Measurements from ENCODE around the gene PMPCA. TPM values are rescaled to one million over a fixed set of nuclear protein-coding genes. Genes with fewer than 3 reads are reported as not detected.

PMPCA gene
- total RNA-seq, 1 experiment from 2014 or later, result 94.5 TPM

- Histone ChIP-seq H4K5ac (ENCODE audit: insufficient read length, low read depth, low read length) (no peak overlapping the region), H4K91ac (ENCODE audit: insufficient read length, low read depth, low read length) (no peak overlapping the region), H2AFZ (ENCODE audit: low read length) (no peak overlapping the region), H2BK12ac (ENCODE audit: insufficient read length, low read depth, low read length) (no peak overlapping the region), H2BK120ac (ENCODE audit: low read depth, low read length, poor library complexity, severe bottlenecking) (no peak overlapping the region), H3K79me2 (ENCODE audit: insufficient read depth, low read length) (peaks cover 2% of the 10 kb centered on the region; the same call in 1 of the 2 replicates), H3K4me1 (ENCODE audit: insufficient read depth, low read length) (no peaks in the 10 kb centered on the region), H2AK5ac (ENCODE audit: insufficient read length, low read length) (no peak overlapping the region), H3K4me2 (ENCODE audit: insufficient read depth, insufficient read length, low read length) (no peak overlapping the region), H3K23me2 (ENCODE audit: insufficient read length, low read depth, low read length, poor library complexity, severe bottlenecking) (peaks cover 14% of the 10 kb centered on the region), H3K4ac (ENCODE audit: low read depth, low read length) (no peak overlapping the region), H2BK5ac (ENCODE audit: insufficient read length, low read length) (no peak overlapping the region), H3K79me1 (ENCODE audit: insufficient read depth, low read depth, low read length, poor library complexity, severe bottlenecking) (peaks cover 2% of the 10 kb centered on the region), H3K23ac (ENCODE audit: insufficient read length, low read depth, low read length) (no peak overlapping the region), H4K8ac (replicated peaks; ENCODE audit: insufficient read length, low read depth, low read length) (no peak overlapping the region), H3K18ac (ENCODE audit: insufficient read length, low read depth, low read length) (no peak overlapping the region), H3K9ac (ENCODE audit: extremely low read depth, insufficient read length, low read length) (no peak overlapping the region), H3K9me3 (ENCODE audit: control insufficient read depth, low read depth, low read length) (no peaks in the 10 kb centered on the region), H2BK15ac (ENCODE audit: low read depth, low read length) (no peak overlapping the region), H3K14ac (ENCODE audit: insufficient read depth, low read length) (no peak overlapping the region), H2BK20ac (ENCODE audit: low read depth, low read length, poor library complexity, severe bottlenecking) (no peak overlapping the region), H3K27ac (ENCODE audit: insufficient read length, low read depth, low read length) (no peak overlapping the region), H3T11ph (ENCODE audit: low read length) (no peak overlapping the region), H3K27me3 (ENCODE audit: insufficient read depth, low read length) (no peaks in the 10 kb centered on the region), H4K20me1 (ENCODE audit: control insufficient read depth, insufficient read depth, insufficient read length) (peaks cover 2% of the 10 kb centered on the region), H3K56ac (ENCODE audit: insufficient read length, low read depth, low read length) (no peak overlapping the region)
- Mint-ChIP-seq H3K27me3 (ENCODE audit: low read depth) (no peaks in the 10 kb centered on the region), H3K4me1 (peaks cover 9 to 11% of the 10 kb centered on the region in 2 experiments), H3K4me3 (no peak overlapping the region), H3K9me3 (no peaks in the 10 kb centered on the region), H3K27ac (no peak overlapping the region), H3K36me3 (ENCODE audit: insufficient read depth in 1 of 3, low read depth in 3 of 3) (peaks cover 22 to 65% (median 53%) of the 10 kb centered on the region in 3 experiments)
- TF ChIP-seq, protein P1, sequence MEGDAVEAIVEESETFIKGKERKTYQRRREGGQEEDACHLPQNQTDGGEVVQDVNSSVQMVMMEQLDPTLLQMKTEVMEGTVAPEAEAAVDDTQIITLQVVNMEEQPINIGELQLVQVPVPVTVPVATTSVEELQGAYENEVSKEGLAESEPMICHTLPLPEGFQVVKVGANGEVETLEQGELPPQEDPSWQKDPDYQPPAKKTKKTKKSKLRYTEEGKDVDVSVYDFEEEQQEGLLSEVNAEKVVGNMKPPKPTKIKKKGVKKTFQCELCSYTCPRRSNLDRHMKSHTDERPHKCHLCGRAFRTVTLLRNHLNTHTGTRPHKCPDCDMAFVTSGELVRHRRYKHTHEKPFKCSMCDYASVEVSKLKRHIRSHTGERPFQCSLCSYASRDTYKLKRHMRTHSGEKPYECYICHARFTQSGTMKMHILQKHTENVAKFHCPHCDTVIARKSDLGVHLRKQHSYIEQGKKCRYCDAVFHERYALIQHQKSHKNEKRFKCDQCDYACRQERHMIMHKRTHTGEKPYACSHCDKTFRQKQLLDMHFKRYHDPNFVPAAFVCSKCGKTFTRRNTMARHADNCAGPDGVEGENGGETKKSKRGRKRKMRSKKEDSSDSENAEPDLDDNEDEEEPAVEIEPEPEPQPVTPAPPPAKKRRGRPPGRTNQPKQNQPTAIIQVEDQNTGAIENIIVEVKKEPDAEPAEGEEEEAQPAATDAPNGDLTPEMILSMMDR (conservative IDR thresholded peaks at IDR 0.05), result no peak
- no peak for DNase-seq
- no CpG with 5 or more reads among the region's 5 CpGs for WGBS (ENCODE audit: extremely low coverage, insufficient read length, low lambda C conversion rate)
These were observed 31.8 kb downstream of the PMPCA start for GRCh38 chr9:136442265-136442664.
